HepG2 (cell line): ENCODE results near the gene ASXL1. TPM values are rescaled to one million over a fixed set of nuclear protein-coding genes. Genes with fewer than 3 reads are reported as not detected.

ENCODE experiments used
- AKAP8 ChIP-seq: sonication (generic); formaldehyde crosslinking; IDR thresholded peaks from 2 replicates; pipeline ENCODE4 v1.5.1; 2020; ENCODE audit warnings: mild to moderate bottlenecking, missing genetic modification reagents
- BCL3 ChIP-seq: sonication (generic); formaldehyde crosslinking; IDR thresholded peaks from 2 replicates; pipeline ENCODE4 v1.5.1; 2020; ENCODE audit warnings: mild to moderate bottlenecking, missing genetic modification reagents, moderate library complexity
- CC2D1A ChIP-seq: sonication (generic); formaldehyde crosslinking; IDR thresholded peaks from 2 replicates; pipeline ENCODE4 v1.8.1; 2023; ENCODE audit warnings: mild to moderate bottlenecking, missing genetic modification reagents
- CEBPG ChIP-seq: IDR thresholded peaks from 2 replicates; pipeline ENCODE4 v1.6.1; 2016
- FOXO4 ChIP-seq: sonication (generic); formaldehyde crosslinking; conservative IDR thresholded peaks from 2 replicates; pipeline ENCODE4 v1.8.1; 2023; ENCODE audit warnings: missing genetic modification reagents
- GTF3A ChIP-seq: sonication (generic); formaldehyde crosslinking; conservative IDR thresholded peaks from 2 replicates; pipeline ENCODE4 v1.4.0; 2020; ENCODE audit warnings: mild to moderate bottlenecking, missing genetic modification reagents
- IRX3 ChIP-seq: sonication (generic); formaldehyde crosslinking; IDR thresholded peaks from 2 replicates; pipeline ENCODE4 v1.8.1; 2023; ENCODE audit warnings: mild to moderate bottlenecking, low read depth, missing genetic modification reagents, borderline replicate concordance
- LCORL ChIP-seq, 2 experiments: fragments of 450-650 bp in 1 of 2; sonication (generic) in 1 of 2; formaldehyde crosslinking in 1 of 2; IDR thresholded peaks; 2 replicates each; pipeline versions ENCODE4 v1.5.0 to v1.6.1; 2017 to 2020; ENCODE audit warnings: antibody characterized with exemption in 1 of 2, missing genetic modification reagents in 1 of 2
- MED8 ChIP-seq: sonication (generic); formaldehyde crosslinking; IDR thresholded peaks from 2 replicates; pipeline ENCODE4 v1.8.1; 2023; ENCODE audit warnings: mild to moderate bottlenecking, missing genetic modification reagents; ENCODE audit not compliant: insufficient replicate concordance
- NR0B2 ChIP-seq: sonication (generic); formaldehyde crosslinking; IDR thresholded peaks from 2 replicates; pipeline ENCODE4 v1.4.0; 2020; ENCODE audit warnings: mild to moderate bottlenecking, missing genetic modification reagents
- NR2F2 ChIP-seq: IDR thresholded peaks from 2 replicates; pipeline ENCODE4 v1.6.1; 2012; ENCODE audit warnings: low read depth, inconsistent platforms, borderline replicate concordance
- NRL ChIP-seq: sonication (generic); formaldehyde crosslinking; IDR thresholded peaks from 2 replicates; pipeline ENCODE4 v1.5.0; 2020; ENCODE audit warnings: missing genetic modification reagents, mild to moderate bottlenecking, moderate library complexity, borderline replicate concordance
- STAT5B ChIP-seq: sonication (generic); formaldehyde crosslinking; IDR thresholded peaks from 2 replicates; pipeline ENCODE4 v1.4.0; 2020; ENCODE audit warnings: missing genetic modification reagents
- TCF7L2 ChIP-seq: IDR thresholded peaks from 2 replicates; pipeline ENCODE4 v1.6.1; 2011; ENCODE audit warnings: mild to moderate bottlenecking, low read depth, low read length, moderate library complexity
- ZBTB8A ChIP-seq: sonication (generic); formaldehyde crosslinking; IDR thresholded peaks from 2 replicates; pipeline ENCODE4 v1.4.0; 2020; ENCODE audit warnings: mild to moderate bottlenecking, low read depth, missing genetic modification reagents, borderline replicate concordance
- ZFP36 ChIP-seq: fragments of 150-350 bp; IDR thresholded peaks from 2 replicates; pipeline ENCODE4 v1.6.1; 2018; ENCODE audit warnings: borderline replicate concordance, low read length, low read depth; ENCODE audit not compliant: partially characterized antibody
- ZNF18 ChIP-seq: sonication (generic); formaldehyde crosslinking; IDR thresholded peaks from 2 replicates; pipeline ENCODE4 v1.8.0; 2022; ENCODE audit warnings: mild to moderate bottlenecking, missing genetic modification reagents; ENCODE audit not compliant: insufficient replicate concordance
- ZNF274 ChIP-seq: sonication (generic); formaldehyde crosslinking; IDR thresholded peaks from 2 replicates; pipeline ENCODE4 v1.5.1; 2020; ENCODE audit warnings: mild to moderate bottlenecking, missing genetic modification reagents
- ZNF530 ChIP-seq: sonication (generic); formaldehyde crosslinking; IDR thresholded peaks from 2 replicates; pipeline ENCODE4 v1.5.0; 2020; ENCODE audit warnings: low read depth, mild to moderate bottlenecking, missing genetic modification reagents
- ZNF549 ChIP-seq: sonication (generic); formaldehyde crosslinking; IDR thresholded peaks from 2 replicates; pipeline ENCODE4 v1.5.0; 2020; ENCODE audit warnings: missing genetic modification reagents
- ZNF7 ChIP-seq: IDR thresholded peaks from 2 replicates; pipeline ENCODE4 v1.6.1; 2016; ENCODE audit warnings: missing biosample characterization, missing genetic modification reagents
- ZNF746 ChIP-seq: sonication (generic); formaldehyde crosslinking; IDR thresholded peaks from 2 replicates; pipeline ENCODE4 v1.8.0; 2022; ENCODE audit warnings: mild to moderate bottlenecking, missing genetic modification reagents
- ZNF747 ChIP-seq: sonication (generic); formaldehyde crosslinking; IDR thresholded peaks from 2 replicates; pipeline ENCODE4 v1.8.1; 2023; ENCODE audit warnings: missing genetic modification reagents, mild to moderate bottlenecking, borderline replicate concordance
- ZNF776 ChIP-seq: sonication (generic); formaldehyde crosslinking; IDR thresholded peaks from 2 replicates; pipeline ENCODE4 v1.4.0; 2020; ENCODE audit warnings: mild to moderate bottlenecking, missing genetic modification reagents
- ZNF878 ChIP-seq: sonication (generic); formaldehyde crosslinking; IDR thresholded peaks from 2 replicates; pipeline ENCODE4 v1.8.1; 2023; ENCODE audit warnings: mild to moderate bottlenecking, missing genetic modification reagents, moderate library complexity
- ZSCAN25 ChIP-seq: sonication (generic); formaldehyde crosslinking; IDR thresholded peaks from 2 replicates; pipeline ENCODE4 v1.8.0; 2022; ENCODE audit warnings: mild to moderate bottlenecking, missing genetic modification reagents
- polyA plus RNA-seq, 8 experiments: library from polyadenylated mRNA; depleted of rRNA in 3 of 8; stranded (reverse) in 7 of 8; unstranded in 1 of 8; fragments of >200 nt; fragmentation: Illumina TruSeq in 4 of 8; extraction: Trizol in 4 of 8; gene quantifications; 2 replicates each; pipeline versions ENCODE4 v1.2.1 to v1.2.3, GENCODE V29; 2011 to 2016; ENCODE audit warnings: low read depth in 4 of 8, missing spikeins in 1 of 8, mixed read lengths in 1 of 8; ENCODE audit not compliant: insufficient read depth in 1 of 8
- total RNA-seq, 5 experiments: library from RNA; depleted of rRNA; stranded (reverse); fragments of >200 nt; fragmentation: Illumina TruSeq; extraction: Trizol; gene quantifications; 2 replicates each; pipeline ENCODE4 v1.2.3, GENCODE V29; 2016; ENCODE audit warnings: low read depth in 1 of 5

Gene ASXL1
- total and polyA plus RNA-seq, 2 of the 13 experiments (the other 11 are each of a cell fraction or from before 2014, with no cell fraction given), result 62.1 to 74.8 TPM

- TF ChIP-seq BCL3 (CRISPR knock-in tag), result no peak
- TF ChIP-seq TCF7L2, result no peak
- peak; percentile 29 for TF ChIP-seq ZFP36
- no peak for TF ChIP-seq NRL (CRISPR knock-in tag)
- TF ChIP-seq ZNF746 (CRISPR knock-in tag), result no peak; the same call in 1 of the 2 replicates
- peak; percentile 95; the same call in 1 of the 2 replicates for TF ChIP-seq CC2D1A (CRISPR knock-in tag)
- TF ChIP-seq ZSCAN25, result no peak
- no peak for TF ChIP-seq ZNF549 (CRISPR knock-in tag)
- TF ChIP-seq IRX3 (CRISPR knock-in tag), result no peak
- TF ChIP-seq ZBTB8A (CRISPR knock-in tag), result no peak
- no peak for TF ChIP-seq CEBPG (CRISPR knock-in tag)
- no peak for TF ChIP-seq LCORL (IDR thresholded peaks at IDR 0.05)
- TF ChIP-seq LCORL (CRISPR knock-in tag; IDR thresholded peaks at IDR 0.05), result peak; percentile 90; the same call in 1 of the 2 replicates
- TF ChIP-seq ZNF878 (CRISPR knock-in tag), result no peak
- TF ChIP-seq STAT5B, result no peak
- TF ChIP-seq NR2F2, result peak; percentile 47; the same call in 1 of the 2 replicates
- 0 out of 2 replicates have a peak, but pooled peaks have one; percentile 5 for TF ChIP-seq ZNF7
- no peak for TF ChIP-seq ZNF747 (CRISPR knock-in tag)
- TF ChIP-seq AKAP8, result no peak
- no peak for TF ChIP-seq ZNF776
- no peak for TF ChIP-seq ZNF530
- peak; percentile 26 for TF ChIP-seq MED8 (CRISPR knock-in tag)
- TF ChIP-seq GTF3A (CRISPR knock-in tag), result no peak
- no peak for TF ChIP-seq ZNF18 (CRISPR knock-in tag)
- TF ChIP-seq ZNF274 (CRISPR knock-in tag), result 0 out of 2 replicates have a peak, but pooled peaks have one; percentile 34
- peak; percentile 90; the same call in 1 of the 2 replicates for TF ChIP-seq FOXO4 (CRISPR knock-in tag)
- TF ChIP-seq NR0B2 (CRISPR knock-in tag), result no peak
Observed at GRCh38 chr20:32357375-32357868, 709 bp upstream of the ASXL1 start (continued).
